Peyer's patch (tissue), 4 donors: Measurements from ENCODE around the gene PMVK. TPM values are rescaled to one million over a fixed set of nuclear protein-coding genes. Genes with fewer than 3 reads are reported as not detected.
"Not testable (repeated sequence)": the region's sequence is repeated elsewhere in the genome, so short reads cannot be mapped to it uniquely, and the experiment has no call there.

Source experiments
- DNase-seq, 3 donors: peaks; one replicate each; pipeline ENCODE4 v3.0.0-alpha.2; 2017 to 2019
- H3K27ac ChIP-seq, 4 donors: fragments of 200-600 bp; sonication (generic); one replicate each; pipeline ENCODE4 v1.5.1; 2016 to 2019
- H3K27me3 ChIP-seq, 2 donors: fragments of 200-600 bp; sonication (generic); one replicate each; pipeline ENCODE4 v1.5.1; 2019
- H3K36me3 ChIP-seq, 3 donors: fragments of 200-600 bp; sonication (generic); one replicate each; pipeline ENCODE4 v1.5.1; 2016 to 2019
- H3K4me1 ChIP-seq, 4 donors: fragments of 200-600 bp; sonication (generic); one replicate each; pipeline ENCODE4 v1.5.1; 2016 to 2019
- H3K4me3 ChIP-seq, 4 donors: fragments of 200-600 bp; sonication (generic); 1 replicate in 3 of 4; 2 replicates in 1 of 4; pipeline ENCODE4 v1.5.1; 2016 to 2019; ENCODE audit warnings: mild to moderate bottlenecking in 1 of 4
- H3K9me3 ChIP-seq, 4 donors: fragments of 200-600 bp; sonication (generic); one replicate each; pipeline ENCODE4 v1.5.1; 2016 to 2019; ENCODE audit warnings: mild to moderate bottlenecking in 1 of 4
- POLR2A ChIP-seq, 2 donors: fragments of 450-650 bp; IDR thresholded peaks; one replicate each; pipeline ENCODE4 v1.5.1; 2017; ENCODE audit warnings: antibody characterized with exemption in 2 of 2, mild to moderate bottlenecking in 2 of 2, moderate library complexity in 2 of 2
- total RNA-seq, 4 donors: library from RNA; depleted of rRNA; stranded (reverse); fragments of >200 nt; gene quantifications; one replicate each; pipeline ENCODE4 v1.1.0, GENCODE V29; 2016
- TF ChIP-seq, protein P1 (sequence below), 6 experiments: fragments of 450-650 bp in 4 of 6; fragments of 200-600 bp in 2 of 6; sonication (generic) in 1 of 6; IDR thresholded peaks; one replicate each; pipeline ENCODE4 v1.5.1; 2017 to 2019; ENCODE audit warnings: antibody characterized with exemption in 6 of 6, mild to moderate bottlenecking in 3 of 6, moderate library complexity in 1 of 6

The PMVK gene
- total RNA-seq: 10 to 100 TPM in 3 of 4 donors, 1 to 10 TPM in 1; 5.0 to 20.1 (median 19.2) TPM

DNA sequence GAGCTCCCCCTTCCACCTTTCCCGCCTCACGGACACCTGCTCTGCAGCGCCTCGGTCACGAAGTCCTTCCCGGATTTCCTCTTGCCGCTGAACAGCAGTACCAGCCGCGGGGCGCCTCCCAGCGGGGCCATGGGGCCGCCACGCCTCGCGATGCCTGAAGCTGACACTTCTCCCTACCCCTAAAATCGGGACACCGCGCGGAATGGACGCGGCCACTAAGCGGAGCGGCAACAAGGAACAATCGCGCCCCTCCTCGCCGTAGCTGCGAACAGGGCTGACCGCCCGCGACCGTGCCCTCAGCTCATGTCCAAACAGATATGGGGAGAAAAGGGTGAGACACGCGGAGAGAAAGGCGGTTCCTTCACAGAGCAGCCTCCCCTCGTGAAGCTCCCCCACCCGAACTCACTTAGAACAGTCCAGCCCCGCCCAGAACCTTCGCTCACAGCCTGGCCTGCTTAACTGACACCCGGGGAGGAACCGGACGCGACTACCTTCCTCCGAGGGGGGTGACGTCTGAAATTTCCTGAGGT is at the start of gene PMVK:
Gene PMVK (minus strand): TSS at position 165 of the 530 bp plus-strand sequence. CDS start 34 bp downstream, at position 131.
- TF ChIP-seq, protein P1, sequence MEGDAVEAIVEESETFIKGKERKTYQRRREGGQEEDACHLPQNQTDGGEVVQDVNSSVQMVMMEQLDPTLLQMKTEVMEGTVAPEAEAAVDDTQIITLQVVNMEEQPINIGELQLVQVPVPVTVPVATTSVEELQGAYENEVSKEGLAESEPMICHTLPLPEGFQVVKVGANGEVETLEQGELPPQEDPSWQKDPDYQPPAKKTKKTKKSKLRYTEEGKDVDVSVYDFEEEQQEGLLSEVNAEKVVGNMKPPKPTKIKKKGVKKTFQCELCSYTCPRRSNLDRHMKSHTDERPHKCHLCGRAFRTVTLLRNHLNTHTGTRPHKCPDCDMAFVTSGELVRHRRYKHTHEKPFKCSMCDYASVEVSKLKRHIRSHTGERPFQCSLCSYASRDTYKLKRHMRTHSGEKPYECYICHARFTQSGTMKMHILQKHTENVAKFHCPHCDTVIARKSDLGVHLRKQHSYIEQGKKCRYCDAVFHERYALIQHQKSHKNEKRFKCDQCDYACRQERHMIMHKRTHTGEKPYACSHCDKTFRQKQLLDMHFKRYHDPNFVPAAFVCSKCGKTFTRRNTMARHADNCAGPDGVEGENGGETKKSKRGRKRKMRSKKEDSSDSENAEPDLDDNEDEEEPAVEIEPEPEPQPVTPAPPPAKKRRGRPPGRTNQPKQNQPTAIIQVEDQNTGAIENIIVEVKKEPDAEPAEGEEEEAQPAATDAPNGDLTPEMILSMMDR (IDR thresholded peaks at IDR 0.05): peak in 5 of 6 experiments; percentile 28 to 56 (median 49)
- TF ChIP-seq POLR2A (IDR thresholded peaks at IDR 0.05): peak in 1 of 2 donors; percentile 81
- DNase-seq: peak; percentile 96 to 98 (median 98)
- H3K27ac ChIP-seq: peak within 1 kb of the TSS; percentile 93 to 99 (median 96)
- peaks cover 0 to 33% (median 11%) of the 10 kb centered on the region in 4 donors for H3K4me1 ChIP-seq
- no peaks in the 10 kb centered on the region for H3K9me3 ChIP-seq
- H3K36me3 ChIP-seq: no peaks in the 10 kb centered on the region
- no peaks in the 10 kb centered on the region for H3K27me3 ChIP-seq
- H3K4me3 ChIP-seq: peak within 1 kb of the TSS; percentile 57 to 71 (median 66)

DNA sequence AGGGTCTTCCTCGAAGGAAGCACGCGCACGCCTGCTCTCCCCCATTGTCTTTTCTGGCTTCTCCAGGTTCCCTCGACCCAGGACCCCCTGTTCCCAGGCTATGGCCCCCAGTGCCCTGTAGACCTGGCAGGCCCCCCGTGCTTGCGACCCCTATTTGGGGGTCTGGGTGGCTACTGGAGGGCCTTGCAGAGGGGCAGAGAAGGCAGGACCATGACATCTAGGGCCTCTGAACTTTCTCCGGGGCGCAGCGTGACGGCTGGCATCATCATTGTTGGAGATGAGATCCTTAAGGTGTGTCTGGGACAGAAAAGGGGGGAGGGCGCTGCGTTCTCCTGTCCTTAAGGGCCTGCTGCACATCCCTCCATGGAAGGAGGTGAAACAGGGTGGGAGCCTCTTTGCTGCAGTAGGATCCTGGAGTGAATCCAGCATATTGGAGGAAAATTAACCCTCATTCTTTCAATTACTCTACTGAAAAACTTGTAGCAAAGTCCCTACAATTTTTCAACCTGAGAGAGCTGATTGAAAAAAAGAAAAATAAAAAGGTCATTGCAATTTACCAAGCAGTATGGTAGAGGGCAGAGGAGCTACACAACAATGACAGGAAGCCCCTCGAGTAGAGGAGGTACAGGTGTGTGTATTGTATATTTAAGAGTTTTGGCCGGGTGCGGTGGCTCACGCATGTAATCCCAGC is 47.4 kb upstream of the PMVK start:
- Histone ChIP-seq H3K27ac (peak overlapping the region; percentile 56 to 77 (median 69)), H3K4me3 (peak overlapping the region; percentile 53 to 84 (median 64)), H3K9me3 (no peaks in the 10 kb centered on the region), H3K27me3 (no peaks in the 10 kb centered on the region), H3K4me1 (peaks cover 0 to 29% (median 9%) of the 10 kb centered on the region in 4 donors), H3K36me3 (peaks cover 0 to 14% (median 0%) of the 10 kb centered on the region in 3 donors)
- DNase-seq: no peak
- TF ChIP-seq, protein P1 (IDR thresholded peaks at IDR 0.05): no peak
- no peak for TF ChIP-seq POLR2A (IDR thresholded peaks at IDR 0.05)

- Histone ChIP-seq H3K27me3 (no peaks in the 10 kb centered on the region), H3K4me1 (peaks cover 0 to 20% (median 9%) of the 10 kb centered on the region in 4 donors), H3K4me3 (peak within 1 kb of the TSS; percentile 53 to 84 (median 64)), H3K27ac (peak within 1 kb of the TSS; percentile 56 to 77 (median 70)), H3K36me3 (peaks cover 0 to 11% (median 0%) of the 10 kb centered on the region in 3 donors), H3K9me3 (no peaks in the 10 kb centered on the region)
- TF ChIP-seq, protein P1 (IDR thresholded peaks at IDR 0.05): no peak
- peak in 1 of 2 donors; percentile 75 for TF ChIP-seq POLR2A (IDR thresholded peaks at IDR 0.05)
- DNase-seq: peak; percentile 94 to 99 (median 97)
Measured at GRCh38 chr1:154982897-154983648, 46.6 kb upstream of the PMVK start, which contains the start of gene FLAD1. Gene FLAD1 (plus strand): TSS chr1:154983344. CDS start chr1:154983695, 351 bp downstream.

DNA sequence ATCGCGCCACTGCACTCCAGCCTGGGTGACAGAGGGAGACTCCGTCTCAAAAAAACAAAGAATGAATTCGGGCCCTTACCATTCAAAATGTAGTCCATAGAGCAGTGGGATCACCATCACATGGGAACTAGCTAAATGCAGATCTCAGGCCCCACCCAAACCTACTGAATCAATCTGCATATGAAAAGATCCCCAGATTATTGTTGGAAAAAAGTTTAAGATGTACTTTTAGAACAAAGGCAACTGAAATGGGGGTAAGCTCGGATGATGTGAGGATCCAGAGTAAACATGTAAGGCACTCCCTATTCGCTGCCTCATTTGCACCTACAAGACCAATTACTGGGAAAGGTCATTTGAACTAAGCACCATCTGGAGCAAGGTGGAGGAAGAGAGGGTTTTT is 45.8 kb upstream of the PMVK start:
- Histone ChIP-seq H3K4me3 (peak overlapping the region in 3 of 4 donors; percentile 58 to 84 (median 70)), H3K27me3 (no peaks in the 10 kb centered on the region), H3K9me3 (no peaks in the 10 kb centered on the region), H3K27ac (peak overlapping the region in 2 of 4 donors; percentile 63 to 77), H3K36me3 (peaks cover 0 to 4% (median 0%) of the 10 kb centered on the region in 3 donors), H3K4me1 (peaks cover 0 to 19% (median 9%) of the 10 kb centered on the region in 4 donors)
- no peak for TF ChIP-seq POLR2A (IDR thresholded peaks at IDR 0.05)
- TF ChIP-seq, protein P1 (IDR thresholded peaks at IDR 0.05): no peak
- DNase-seq: no peak

DNA sequence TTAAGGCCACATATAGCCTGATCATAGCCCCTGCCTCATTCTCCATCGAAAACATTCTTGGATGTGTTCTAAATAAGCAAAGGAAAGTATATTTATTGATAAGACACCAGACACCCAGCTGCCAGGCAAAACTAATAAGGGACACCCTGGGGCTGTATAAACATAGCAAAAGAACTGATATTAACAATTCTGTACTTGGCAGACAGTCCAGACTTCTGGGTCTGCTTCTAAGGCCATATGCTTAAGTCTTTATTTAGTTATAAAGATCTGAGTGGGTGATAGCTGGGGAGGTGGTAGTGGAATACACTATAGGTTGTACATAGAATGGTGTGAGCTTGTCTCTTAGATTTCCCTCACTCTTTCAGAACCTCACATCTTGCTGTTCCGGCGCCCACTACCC is 41.8 kb upstream of the PMVK start:
- no peak for DNase-seq
- H3K9me3 ChIP-seq: no peaks in the 10 kb centered on the region
- no peak overlapping the region for H3K4me3 ChIP-seq
- peaks cover 0 to 15% (median 4%) of the 10 kb centered on the region in 4 donors for H3K4me1 ChIP-seq
- no peak overlapping the region for H3K27ac ChIP-seq
- H3K27me3 ChIP-seq: no peaks in the 10 kb centered on the region
- peaks cover 0 to 4% (median 0%) of the 10 kb centered on the region in 3 donors for H3K36me3 ChIP-seq
- no peak for TF ChIP-seq POLR2A (IDR thresholded peaks at IDR 0.05)
- TF ChIP-seq, protein P1 (IDR thresholded peaks at IDR 0.05): no peak

- not testable (repeated sequence) for H3K27me3 ChIP-seq, H3K4me3 ChIP-seq, DNase-seq, H3K27ac ChIP-seq, H3K9me3 ChIP-seq, H3K36me3 ChIP-seq
- peaks cover 0 to 17% (median 6%) of the 10 kb centered on the region in 4 donors for H3K4me1 ChIP-seq
Measured at GRCh38 chr1:154977762-154978161, 41.2 kb upstream of the PMVK start.
